ENCODE measurements around the gene RNF114. TPM values are rescaled to one million over a fixed set of nuclear protein-coding genes. Genes with fewer than 3 reads are reported as not detected.
A peak's percentile ranks its signal among the peaks of the same experiment; 100 is the strongest.

The RNF114 gene
- total RNA-seq, 6 experiments from 2014 or later: 38.6 to 113 (median 44.9) TPM

DNA sequence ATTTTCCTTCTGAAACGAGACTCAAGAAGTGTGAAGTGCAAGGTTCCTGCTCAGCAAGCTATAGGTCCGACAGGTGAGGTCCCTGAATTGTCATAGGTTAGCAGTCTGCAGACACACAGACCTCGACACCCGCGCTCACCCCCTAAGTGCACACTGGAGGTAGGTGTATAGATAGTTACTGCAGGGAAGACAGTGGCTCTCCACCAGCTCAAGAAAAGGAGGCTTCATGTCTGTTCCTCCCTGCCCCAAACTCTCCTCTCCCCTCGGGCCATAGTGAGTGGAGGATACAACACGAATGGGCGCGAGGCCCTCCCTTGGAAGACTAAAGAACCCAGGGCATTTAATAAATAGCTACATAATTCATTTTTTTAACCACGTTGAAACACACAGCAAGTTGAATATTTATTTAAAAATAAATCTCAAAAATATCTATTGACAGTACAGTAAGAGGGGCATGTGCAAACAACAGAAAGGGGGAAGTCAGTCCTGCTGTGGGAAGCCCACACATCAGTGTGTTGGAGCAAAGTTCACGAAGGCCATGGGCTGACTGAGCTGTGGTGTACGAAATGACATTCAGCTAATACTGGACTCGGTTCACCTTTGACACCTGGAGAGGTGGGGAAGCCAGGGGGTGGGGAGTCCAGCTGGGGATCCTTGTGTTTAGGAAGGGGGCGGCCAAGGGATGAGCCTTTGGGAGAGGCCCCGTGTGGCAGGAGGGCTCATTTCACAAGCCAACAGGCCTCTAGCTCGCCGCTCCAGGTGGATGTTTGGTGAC is 31.6 kb upstream of the RNF114 start:
- Histone ChIP-seq H3K4me1 (peaks cover 0 to 22% (median 9%) of the 10 kb centered on the region in 4 donors), H3K4me3 (no peak overlapping the region), H3K27ac (no peak overlapping the region), H3K9me3 (no peaks in the 10 kb centered on the region), H3K36me3 (peaks cover 0 to 36% (median 9%) of the 10 kb centered on the region in 4 donors), H3K27me3 (no peaks in the 10 kb centered on the region)
- ATAC-seq: no peak
- peak in 1 of 3 donors; percentile 11 for DNase-seq
- intact Hi-C loops (cut with DNase I): no loop called here
- 82% methylated on average over 8 of the region's 17 CpGs for WGBS (ENCODE audit: insufficient coverage, low coverage, low lambda C conversion rate, missing lambda C conversion rate)
- TF ChIP-seq, protein P1, sequence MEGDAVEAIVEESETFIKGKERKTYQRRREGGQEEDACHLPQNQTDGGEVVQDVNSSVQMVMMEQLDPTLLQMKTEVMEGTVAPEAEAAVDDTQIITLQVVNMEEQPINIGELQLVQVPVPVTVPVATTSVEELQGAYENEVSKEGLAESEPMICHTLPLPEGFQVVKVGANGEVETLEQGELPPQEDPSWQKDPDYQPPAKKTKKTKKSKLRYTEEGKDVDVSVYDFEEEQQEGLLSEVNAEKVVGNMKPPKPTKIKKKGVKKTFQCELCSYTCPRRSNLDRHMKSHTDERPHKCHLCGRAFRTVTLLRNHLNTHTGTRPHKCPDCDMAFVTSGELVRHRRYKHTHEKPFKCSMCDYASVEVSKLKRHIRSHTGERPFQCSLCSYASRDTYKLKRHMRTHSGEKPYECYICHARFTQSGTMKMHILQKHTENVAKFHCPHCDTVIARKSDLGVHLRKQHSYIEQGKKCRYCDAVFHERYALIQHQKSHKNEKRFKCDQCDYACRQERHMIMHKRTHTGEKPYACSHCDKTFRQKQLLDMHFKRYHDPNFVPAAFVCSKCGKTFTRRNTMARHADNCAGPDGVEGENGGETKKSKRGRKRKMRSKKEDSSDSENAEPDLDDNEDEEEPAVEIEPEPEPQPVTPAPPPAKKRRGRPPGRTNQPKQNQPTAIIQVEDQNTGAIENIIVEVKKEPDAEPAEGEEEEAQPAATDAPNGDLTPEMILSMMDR (IDR thresholded peaks at IDR 0.05): no peak
- TF ChIP-seq POLR2A (IDR thresholded peaks at IDR 0.05): no peak

DNA sequence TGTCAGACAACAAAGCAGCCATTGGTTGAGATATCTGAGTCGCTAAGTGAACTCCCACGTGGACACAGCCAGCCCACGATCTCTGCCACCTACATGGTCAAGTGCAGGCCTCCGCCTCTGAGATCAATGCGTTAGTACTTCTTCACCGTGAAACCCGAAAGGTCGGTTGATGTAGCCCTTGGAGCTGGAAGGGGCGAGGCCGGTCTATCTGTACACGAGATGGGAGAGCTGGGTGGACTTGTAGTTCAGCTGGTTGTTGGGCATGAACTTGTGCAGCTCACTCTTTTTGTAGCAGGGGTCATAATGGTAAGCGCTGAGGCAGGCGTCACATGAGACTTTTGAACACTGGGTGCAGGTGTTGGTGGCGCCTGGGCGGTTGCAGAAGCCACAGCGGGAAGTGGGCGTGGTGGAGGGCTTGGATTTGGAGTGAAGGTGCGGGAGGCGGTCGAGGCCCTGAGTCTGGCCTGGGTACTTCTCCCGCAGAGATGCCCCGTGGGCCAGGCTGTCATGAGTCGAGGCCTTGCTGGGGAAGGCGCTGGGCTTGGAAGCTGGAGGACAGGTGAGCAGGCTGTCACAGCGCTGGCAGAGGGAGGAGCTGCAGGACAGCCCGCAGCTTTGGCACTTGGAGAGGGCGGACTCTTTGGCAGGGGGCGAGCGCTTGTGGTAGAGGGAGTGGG is 30.6 kb upstream of the RNF114 start:
- no peak overlapping the region for H3K27ac ChIP-seq
- no peaks in the 10 kb centered on the region for H3K27me3 ChIP-seq
- intact Hi-C loops (cut with DNase I): no loop called here
- no peak for ATAC-seq
- peaks cover 0 to 26% (median 7%) of the 10 kb centered on the region in 4 donors for H3K4me1 ChIP-seq
- peaks cover 0 to 36% (median 9%) of the 10 kb centered on the region in 4 donors for H3K36me3 ChIP-seq
- H3K4me3 ChIP-seq: no peak overlapping the region
- WGBS (ENCODE audit: insufficient coverage, low coverage, low lambda C conversion rate, missing lambda C conversion rate): no CpG with 5 or more reads among the region's 29 CpGs
- TF ChIP-seq, protein P1 (IDR thresholded peaks at IDR 0.05): no peak
- no peak for TF ChIP-seq POLR2A (IDR thresholded peaks at IDR 0.05)
- no peaks in the 10 kb centered on the region for H3K9me3 ChIP-seq
- peak in 1 of 3 donors; percentile 48 for DNase-seq

DNA sequence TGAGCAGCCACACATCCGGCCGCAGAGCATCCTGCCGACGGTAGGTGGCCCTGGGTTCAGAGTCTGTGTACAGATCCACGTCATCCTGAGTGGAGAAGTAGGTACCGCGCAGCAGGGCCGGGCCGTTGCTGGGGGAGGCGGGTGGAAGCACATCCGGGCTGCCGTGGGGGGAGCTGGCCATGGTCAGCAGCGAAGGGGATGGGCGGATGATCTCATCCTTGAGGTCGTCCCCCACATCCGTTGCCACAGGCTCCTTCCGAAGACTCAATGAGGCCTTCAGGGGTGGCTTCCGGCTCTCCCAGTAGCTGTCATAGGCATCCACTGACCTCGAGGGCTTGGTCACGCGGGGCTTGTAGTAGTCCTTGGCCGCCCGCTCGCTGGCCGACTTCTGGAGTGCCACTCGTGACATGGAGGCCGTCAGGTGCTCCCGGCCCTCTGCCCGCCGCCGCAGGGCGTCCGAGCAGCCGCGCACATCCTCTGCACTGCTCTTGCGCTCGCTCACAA is 30.0 kb upstream of the RNF114 start:
- Histone ChIP-seq H3K4me1 (peaks cover 0 to 31% (median 7%) of the 10 kb centered on the region in 4 donors), H3K36me3 (peaks cover 0 to 36% (median 9%) of the 10 kb centered on the region in 4 donors), H3K9me3 (no peaks in the 10 kb centered on the region), H3K4me3 (no peak overlapping the region), H3K27ac (no peak overlapping the region), H3K27me3 (no peaks in the 10 kb centered on the region)
- TF ChIP-seq, protein P1 (IDR thresholded peaks at IDR 0.05): no peak
- TF ChIP-seq POLR2A (IDR thresholded peaks at IDR 0.05): no peak
- ATAC-seq: peak in 1 of 4 donors; percentile 8
- DNase-seq: peak in 2 of 3 donors; percentile 43 to 53
- WGBS (ENCODE audit: insufficient coverage, low coverage, low lambda C conversion rate, missing lambda C conversion rate): 80% methylated on average over 3 of the region's 37 CpGs
- intact Hi-C loops (cut with DNase I): no loop called here

DNA sequence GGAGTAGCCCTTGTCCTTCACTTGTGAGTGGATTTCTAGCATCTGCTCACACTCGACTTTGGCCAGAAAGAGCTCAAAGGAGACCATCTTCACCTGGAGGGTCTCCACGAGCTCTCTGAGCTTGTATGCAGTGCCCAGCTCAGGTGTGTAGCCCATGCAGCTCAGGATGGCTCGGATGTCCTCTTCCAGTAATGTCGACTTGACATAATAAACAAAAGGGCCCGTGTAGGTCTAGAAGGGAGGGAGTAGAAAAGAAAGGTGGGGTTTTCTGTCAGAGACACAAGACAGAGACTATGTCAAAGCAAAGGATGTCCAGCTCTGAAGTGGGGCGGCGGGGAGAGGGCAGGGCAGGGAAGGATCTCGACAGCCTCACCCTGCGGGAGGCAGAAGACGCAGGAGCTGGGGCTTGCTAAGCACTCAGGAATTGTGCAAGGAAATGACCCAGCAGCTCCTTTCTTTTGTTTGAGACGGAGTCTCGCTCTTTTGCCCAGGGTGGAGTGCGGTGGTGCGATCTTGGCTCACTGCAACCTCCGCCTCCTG is 29.5 kb upstream of the RNF114 start:
- H3K27me3 ChIP-seq: no peaks in the 10 kb centered on the region
- 65% methylated on average over 4 of the region's 15 CpGs for WGBS (ENCODE audit: insufficient coverage, low coverage, low lambda C conversion rate, missing lambda C conversion rate)
- no peak overlapping the region for H3K27ac ChIP-seq
- H3K36me3 ChIP-seq: peaks cover 0 to 36% (median 9%) of the 10 kb centered on the region in 4 donors
- no peak overlapping the region for H3K4me3 ChIP-seq
- H3K4me1 ChIP-seq: peaks cover 0 to 26% (median 7%) of the 10 kb centered on the region in 4 donors
- no peak for ATAC-seq
- intact Hi-C loops (cut with DNase I): no loop called here
- H3K9me3 ChIP-seq: no peaks in the 10 kb centered on the region
- DNase-seq: peak in 1 of 3 donors; percentile 15
- no peak for TF ChIP-seq POLR2A (IDR thresholded peaks at IDR 0.05)
- TF ChIP-seq, protein P1 (IDR thresholded peaks at IDR 0.05): no peak
